ENCODE results near the gene CCDC197. TPM values are rescaled to one million over a fixed set of nuclear protein-coding genes. Genes with fewer than 3 reads are reported as not detected.

Gene CCDC197
- polyA plus RNA-seq, 12 donors, result 0.09 to 0.36 (median 0.23) TPM; not detected in 6

Other genes with a start within 250 kb of the CCDC197 start
- 1 to 10 TPM in 11 of 12 donors, not detected in 1; 2.0 to 7.5 (median 3.9) TPM for gene PRIMA1, start 208.8 kb upstream of the CCDC197 start, polyA plus RNA-seq (ENCODE audit: insufficient read length in 12 of 12)
- gene FAM181A, start 70.0 kb upstream of the CCDC197 start, polyA plus RNA-seq (ENCODE audit: insufficient read length in 12 of 12), result under 1 TPM in 5 of 12 donors, not detected in 7; 0.09 to 0.22 (median 0.13) TPM
- 10 to 100 TPM in 11 of 12 donors, not detected in 1; 10.5 to 37.9 (median 26.4) TPM for gene ASB2, start 20.7 kb upstream of the CCDC197 start, polyA plus RNA-seq (ENCODE audit: insufficient read length in 12 of 12)
- 1 to 10 TPM in 3 of 12 donors, under 1 TPM in 7, not detected in 2; 0.48 to 1.9 (median 0.92) TPM for gene OTUB2, start 29.0 kb downstream of the CCDC197 start, polyA plus RNA-seq (ENCODE audit: insufficient read length in 12 of 12)
- gene DDX24, start 83.9 kb downstream of the CCDC197 start, polyA plus RNA-seq (ENCODE audit: insufficient read length in 12 of 12), result 100 to 1,000 TPM in 4 of 12 donors, 10 to 100 TPM in 7, not detected in 1; 86.0 to 163 (median 93.9) TPM
- 10 to 100 TPM in 11 of 12 donors, not detected in 1; 10.7 to 69.1 (median 15.5) TPM for gene IFI27L1, start 84.0 kb downstream of the CCDC197 start, polyA plus RNA-seq (ENCODE audit: insufficient read length in 12 of 12)
- gene IFI27, start 113.4 kb downstream of the CCDC197 start, polyA plus RNA-seq (ENCODE audit: insufficient read length in 12 of 12), result 1 to 10 TPM in 10 of 12 donors, not detected in 2; 1.4 to 5.7 (median 3.1) TPM
- gene IFI27L2, start 132.3 kb downstream of the CCDC197 start, polyA plus RNA-seq (ENCODE audit: insufficient read length in 12 of 12), result 10 to 100 TPM in 9 of 12 donors, 1 to 10 TPM in 2, not detected in 1; 7.6 to 29.5 (median 12.5) TPM
- gene PPP4R4, start 177.0 kb downstream of the CCDC197 start, polyA plus RNA-seq (ENCODE audit: insufficient read length in 12 of 12), result under 1 TPM in 8 of 12 donors, not detected in 4; 0.10 to 0.30 (median 0.19) TPM

Data from muscle of arm (tissue), 12 donors.